Measurements from ENCODE around the gene ARHGEF12. TPM values are rescaled to one million over a fixed set of nuclear protein-coding genes. Genes with fewer than 3 reads are reported as not detected.

Gene ARHGEF12
- total and polyA plus RNA-seq, 3 donors from 2014 or later = 26.6 to 74.1 (median 72.7) TPM

GRCh38 chr11:120409655-120410054 is 73.4 kb downstream of the ARHGEF12 start:
- Histone ChIP-seq H3K4me3 (no peak overlapping the region), H3K9me3 (no peaks in the 10 kb centered on the region), H3K27me3 (no peaks in the 10 kb centered on the region), H3K27ac (no peak overlapping the region), H3K36me3 (ENCODE audit: low read depth, missing control alignments) (no peaks in the 10 kb centered on the region), H3K4me1 (no peaks in the 10 kb centered on the region)
- 81 to 88% methylated on average over 5 of the region's 5 CpGs for WGBS, 2 donors
- no peak for TF ChIP-seq CTCF (IDR thresholded peaks at IDR 0.05)
- TF ChIP-seq POLR2A (IDR thresholded peaks at IDR 0.05) = no peak
- DNase-seq = no peak
- intact Hi-C loops (cut with DNase I; ENCODE audit: low total_unique reads) = no loop called here

- 91 to 93% methylated on average over 8 of the region's 8 CpGs for WGBS, 2 donors
- Histone ChIP-seq H3K4me1 (no peaks in the 10 kb centered on the region), H3K36me3 (ENCODE audit: low read depth, missing control alignments) (no peaks in the 10 kb centered on the region), H3K4me3 (no peak overlapping the region), H3K27me3 (no peaks in the 10 kb centered on the region), H3K9me3 (no peaks in the 10 kb centered on the region), H3K27ac (no peak overlapping the region)
- intact Hi-C loops (cut with DNase I; ENCODE audit: low total_unique reads) = no loop called here
- TF ChIP-seq POLR2A (IDR thresholded peaks at IDR 0.05) (no peak), CTCF (IDR thresholded peaks at IDR 0.05) (no peak)
- DNase-seq = no peak
Observed at GRCh38 chr11:120410622-120411380, 74.6 kb downstream of the ARHGEF12 start.

- no peaks in the 10 kb centered on the region for H3K27me3 ChIP-seq
- TF ChIP-seq CTCF (IDR thresholded peaks at IDR 0.05) = no peak
- no peak for TF ChIP-seq POLR2A (IDR thresholded peaks at IDR 0.05)
- no peak for DNase-seq
- no peak overlapping the region for H3K4me3 ChIP-seq
- intact Hi-C loops (cut with DNase I; ENCODE audit: low total_unique reads) = no loop called here
- no peaks in the 10 kb centered on the region for H3K9me3 ChIP-seq
- no peak overlapping the region for H3K27ac ChIP-seq
- no peaks in the 10 kb centered on the region for H3K4me1 ChIP-seq
- no peaks in the 10 kb centered on the region for H3K36me3 ChIP-seq (ENCODE audit: low read depth, missing control alignments)
Observed at GRCh38 chr11:120413480-120413879, 77.3 kb downstream of the ARHGEF12 start.

- intact Hi-C loops (cut with DNase I; ENCODE audit: low total_unique reads) = no loop called here
- Histone ChIP-seq H3K27me3 (no peaks in the 10 kb centered on the region), H3K4me1 (no peaks in the 10 kb centered on the region), H3K9me3 (no peaks in the 10 kb centered on the region), H3K27ac (no peak overlapping the region), H3K36me3 (ENCODE audit: low read depth, missing control alignments) (no peaks in the 10 kb centered on the region), H3K4me3 (no peak overlapping the region)
- 99% methylated on average over 4 of the region's 4 CpGs for WGBS, 2 donors
- DNase-seq = no peak
- TF ChIP-seq CTCF (IDR thresholded peaks at IDR 0.05) (no peak), POLR2A (IDR thresholded peaks at IDR 0.05) (no peak)
Observed at GRCh38 chr11:120420572-120420971, 84.4 kb downstream of the ARHGEF12 start.
